Measurements from ENCODE around the gene ST6GALNAC1.
"Not testable (repeated sequence)": the region's sequence is repeated elsewhere in the genome, so short reads cannot be mapped to it uniquely, and the experiment has no call there.

Gene ST6GALNAC1

DNA sequence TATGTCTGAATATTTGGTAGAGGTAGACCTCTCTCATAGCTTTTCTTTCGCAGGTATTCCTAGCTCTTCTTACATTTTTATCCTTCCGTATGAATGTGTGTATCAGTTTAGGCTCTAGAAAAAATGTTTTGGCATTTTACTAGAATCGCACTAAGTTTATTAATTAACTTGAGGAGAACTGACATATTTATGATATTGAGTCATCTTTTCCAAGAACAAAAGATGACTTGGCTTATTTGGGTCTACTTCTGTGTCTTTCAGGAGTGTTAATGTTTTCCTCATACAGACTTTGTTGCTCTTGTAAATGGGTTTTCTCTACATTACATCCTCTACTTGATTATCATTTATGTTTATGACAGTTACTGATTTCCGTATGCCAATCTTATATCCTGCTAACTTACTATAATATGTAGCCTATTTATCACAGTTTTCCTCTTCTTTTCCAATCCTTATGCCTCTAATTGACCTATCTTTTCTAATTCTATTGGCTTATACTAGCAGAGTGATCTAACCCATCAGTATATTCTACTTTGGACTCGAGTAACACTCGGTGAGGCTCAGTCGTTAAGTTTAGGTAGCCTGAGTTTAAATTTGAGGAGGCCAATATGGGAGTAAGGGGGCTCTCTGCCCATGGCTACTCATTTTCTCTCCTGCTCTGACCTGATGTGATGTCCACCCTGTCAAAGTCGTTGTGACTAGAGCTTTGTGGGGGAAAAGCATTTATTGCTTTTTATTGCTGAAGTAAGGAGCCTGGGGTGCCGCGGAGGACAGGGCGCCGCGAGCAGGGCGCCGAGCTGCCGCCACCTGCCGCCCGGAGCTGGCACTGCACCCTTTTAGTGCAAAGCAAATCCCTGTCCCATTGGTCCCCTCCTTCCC is 20.0 kb downstream of the ST6GALNAC1 start:
- no peak overlapping the region for H3K4me3 ChIP-seq (ENCODE audit: low read length)
- peak; percentile 36 for DNase-seq (ENCODE audit: low read depth, low spot score)

DNA sequence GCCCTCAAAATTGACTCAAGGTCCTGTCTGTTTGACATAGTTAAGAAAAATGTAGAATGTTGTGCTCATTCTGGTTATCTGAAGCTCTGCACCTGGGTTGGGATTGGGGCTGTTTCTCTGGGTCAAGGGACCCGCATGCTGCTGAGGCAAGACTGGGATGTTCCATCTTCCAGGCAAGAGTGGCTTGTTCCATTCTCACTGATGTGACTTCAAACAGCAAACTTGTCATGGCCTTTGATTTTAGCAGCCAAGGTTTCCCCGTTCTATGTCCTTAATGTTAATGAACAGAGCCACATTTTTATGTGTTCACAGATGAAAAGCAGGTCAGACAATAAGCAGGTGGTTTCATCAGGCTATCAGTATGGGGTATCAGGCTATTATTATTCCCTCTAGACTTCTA is 25.7 kb downstream of the ST6GALNAC1 start:
- DNase-seq (ENCODE audit: low read depth, low spot score), result no peak
- no peak overlapping the region for H3K4me3 ChIP-seq (ENCODE audit: low read length)

GRCh38 chr17:76614912-76615617 is 28.5 kb downstream of the ST6GALNAC1 start:
- H3K4me3 ChIP-seq (ENCODE audit: low read length), result no peak overlapping the region
- DNase-seq (ENCODE audit: low read depth, low spot score), result no peak

- not testable (repeated sequence) for H3K4me3 ChIP-seq (ENCODE audit: low read length); DNase-seq (ENCODE audit: low read depth, low spot score)
Observed at GRCh38 chr17:76614064-76614759, 29.3 kb downstream of the ST6GALNAC1 start.

DNA sequence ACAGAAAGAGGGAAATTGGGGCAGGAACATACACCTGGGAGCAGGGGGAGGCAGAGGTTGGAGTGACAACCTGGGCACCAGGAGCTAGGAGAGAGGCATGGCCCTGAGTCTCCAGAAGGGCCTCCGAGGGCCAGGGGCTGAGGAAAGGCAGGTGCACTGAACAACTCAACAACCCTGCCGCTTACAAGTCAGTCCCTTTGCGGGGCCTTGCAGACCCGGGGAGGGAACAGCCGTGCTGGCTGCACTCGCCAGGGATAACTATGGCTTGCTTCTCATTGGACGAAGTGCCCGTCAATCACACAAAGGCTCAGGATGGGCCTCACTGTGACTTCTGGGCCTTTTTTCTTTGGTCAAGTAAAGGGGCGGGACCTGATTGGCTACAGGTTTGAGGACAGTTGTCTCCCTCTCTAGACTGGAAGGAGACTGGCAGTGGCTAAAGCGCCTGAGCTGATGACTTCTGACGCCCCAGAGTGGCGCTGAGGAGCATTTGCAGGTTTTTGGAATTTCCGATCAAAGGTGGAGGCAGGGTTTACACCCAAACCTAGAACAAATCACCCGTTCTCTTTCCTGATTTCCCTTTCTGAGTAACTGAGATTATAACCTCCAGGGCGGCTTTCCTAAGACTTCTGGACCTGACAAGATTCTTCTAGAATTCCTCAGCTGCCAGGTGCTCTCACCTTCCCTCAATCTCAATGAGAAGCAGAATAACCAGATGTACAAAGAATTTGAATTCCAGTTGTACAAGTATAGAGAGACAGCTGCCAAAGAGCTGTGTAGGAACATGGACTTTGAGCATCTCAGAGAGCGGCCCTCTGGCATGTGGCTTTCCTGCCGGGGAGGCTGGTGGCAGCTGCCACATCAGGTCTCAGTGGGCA is 30.3 kb downstream of the ST6GALNAC1 start:
- H3K4me3 ChIP-seq (ENCODE audit: low read length), result no peak overlapping the region
- no peak for DNase-seq (ENCODE audit: low read depth, low spot score)

DNA sequence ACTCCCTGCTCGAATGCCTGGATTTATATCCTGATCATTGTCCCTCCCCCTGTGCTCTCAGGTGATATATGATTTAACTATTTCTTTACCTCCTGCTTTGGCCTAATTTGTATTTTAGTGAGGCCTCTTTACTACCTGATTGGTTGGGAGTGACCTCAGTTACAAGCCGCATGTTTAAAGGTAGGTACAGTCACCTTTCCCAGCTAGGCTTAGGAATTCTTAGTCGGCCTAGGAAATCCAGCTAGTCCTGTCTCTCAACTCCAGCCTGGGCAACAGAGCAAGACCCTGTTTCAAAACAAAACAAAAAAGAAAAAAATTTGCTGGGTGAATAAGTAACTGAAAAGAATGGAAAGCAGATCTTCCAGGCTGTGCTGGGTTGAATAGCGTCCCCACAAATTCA is 31.1 kb downstream of the ST6GALNAC1 start:
- no peak overlapping the region for H3K4me3 ChIP-seq (ENCODE audit: low read length)
- no peak for DNase-seq (ENCODE audit: low read depth, low spot score)

DNA sequence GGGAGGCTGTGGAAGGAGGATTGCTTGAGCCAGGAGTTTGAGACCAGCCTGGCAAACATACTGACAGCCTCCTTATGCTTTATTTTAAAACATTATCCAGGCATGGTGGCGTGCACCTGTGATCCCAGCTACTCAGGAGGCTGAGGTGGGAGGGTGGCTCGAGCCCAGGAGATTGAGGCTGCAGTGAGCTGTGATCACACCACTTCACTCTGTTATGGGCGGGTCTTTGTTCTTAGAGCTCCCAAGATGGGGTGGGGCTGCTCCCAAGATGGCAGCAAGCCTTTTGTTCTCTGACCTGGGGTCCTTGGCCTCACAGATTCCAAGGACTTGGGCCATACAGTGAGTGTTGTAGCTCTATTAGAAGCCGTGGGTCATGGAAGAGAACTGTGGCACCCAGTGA is 31.8 kb downstream of the ST6GALNAC1 start:
- DNase-seq (ENCODE audit: low read depth, low spot score), result no peak
- no peak overlapping the region for H3K4me3 ChIP-seq (ENCODE audit: low read length)

GRCh38 chr17:76611080-76611749 is 32.3 kb downstream of the ST6GALNAC1 start:
- not testable (repeated sequence) for DNase-seq (ENCODE audit: low read depth, low spot score); H3K4me3 ChIP-seq (ENCODE audit: low read length)

GRCh38 chr17:76606685-76607084 is 36.9 kb downstream of the ST6GALNAC1 start:
- not testable (repeated sequence) for H3K4me3 ChIP-seq (ENCODE audit: low read length); DNase-seq (ENCODE audit: low read depth, low spot score)

DNA sequence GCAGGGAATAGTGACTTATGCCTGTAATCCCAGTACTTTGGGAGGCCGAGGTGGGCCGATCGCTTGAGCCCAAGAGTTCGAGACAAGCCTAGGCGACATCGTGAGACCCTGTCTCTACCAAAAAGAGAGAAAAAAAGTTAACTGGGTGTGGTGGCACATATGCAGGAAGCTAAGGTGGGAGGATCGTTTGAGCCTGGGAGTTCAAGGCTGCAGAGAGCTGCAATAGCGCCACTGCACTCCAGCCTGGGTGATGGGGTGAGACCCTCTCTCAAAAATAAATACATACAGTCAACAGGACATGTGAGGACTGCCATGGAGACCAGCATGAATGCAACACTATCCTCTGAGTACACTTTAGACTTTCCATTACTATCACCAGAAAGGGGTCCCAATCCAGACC is 42.5 kb downstream of the ST6GALNAC1 start:
- DNase-seq (ENCODE audit: low read depth, low spot score), result no peak
- no peak overlapping the region for H3K4me3 ChIP-seq (ENCODE audit: low read length)

DNA sequence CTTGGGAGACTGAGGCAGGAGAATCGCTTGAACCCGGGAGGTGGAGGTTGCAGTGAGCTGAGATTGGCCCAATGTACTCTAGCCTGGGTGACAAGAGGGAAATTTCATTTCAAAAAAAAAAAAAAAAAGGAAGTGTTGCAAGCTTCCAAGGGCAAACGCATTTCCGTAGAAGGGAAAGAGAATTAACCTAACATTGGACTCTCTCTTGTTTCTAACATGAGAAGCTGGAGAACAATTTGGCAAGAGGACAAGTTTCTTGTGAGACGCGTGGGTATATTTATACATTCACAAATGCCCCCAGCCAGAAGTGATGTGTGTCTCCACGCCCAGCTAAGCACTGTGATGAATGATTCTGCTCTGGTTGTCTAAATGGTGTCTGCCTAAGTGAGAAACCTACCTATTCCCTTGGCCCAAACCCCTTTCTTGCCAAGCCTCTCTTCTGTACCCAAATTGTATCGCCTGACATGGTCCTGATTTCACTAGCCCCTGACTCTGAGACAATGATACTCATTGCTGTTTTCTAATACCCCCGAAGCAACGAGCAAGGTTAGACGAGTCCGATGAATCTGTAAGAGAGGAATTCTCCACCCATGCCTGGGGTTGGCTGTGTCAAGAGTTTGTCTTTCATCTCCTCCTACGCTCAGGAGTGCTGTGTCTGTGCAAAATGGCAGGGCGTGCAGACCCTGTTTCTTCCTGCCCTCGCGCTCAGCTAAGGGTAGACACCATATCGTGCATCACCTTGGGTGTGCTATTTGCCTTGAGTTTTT is 43.7 kb downstream of the ST6GALNAC1 start:
- no peak overlapping the region for H3K4me3 ChIP-seq (ENCODE audit: low read length)
- no peak for DNase-seq (ENCODE audit: low read depth, low spot score)

- DNase-seq (ENCODE audit: low read depth, low spot score), result peak; percentile 23
- no peak overlapping the region for H3K4me3 ChIP-seq (ENCODE audit: low read length)
Observed at GRCh38 chr17:76598004-76598439, 45.5 kb downstream of the ST6GALNAC1 start.

- DNase-seq (ENCODE audit: low read depth, low spot score), result no peak
- no peak overlapping the region for H3K4me3 ChIP-seq (ENCODE audit: low read length)
Observed at GRCh38 chr17:76597156-76598003, 46.2 kb downstream of the ST6GALNAC1 start.

GRCh38 chr17:76594690-76595089 is 48.9 kb downstream of the ST6GALNAC1 start:
- no peak overlapping the region for H3K4me3 ChIP-seq (ENCODE audit: low read length)
- no peak for DNase-seq (ENCODE audit: low read depth, low spot score)

GRCh38 chr17:76593959-76594358 is 49.6 kb downstream of the ST6GALNAC1 start:
- DNase-seq (ENCODE audit: low read depth, low spot score), result no peak

GRCh38 chr17:76593384-76593826 is 50.2 kb downstream of the ST6GALNAC1 start:
- DNase-seq (ENCODE audit: low read depth, low spot score), result no peak

More at GRCh38 chr17:76593959-76594358, 49.6 kb downstream of the ST6GALNAC1 start:
- H3K4me3 ChIP-seq (ENCODE audit: low read length), result no peak overlapping the region

GRCh38 chr17:76588182-76588581 is 55.4 kb downstream of the ST6GALNAC1 start:
- no peak overlapping the region for H3K4me3 ChIP-seq (ENCODE audit: low read length)
- no peak for DNase-seq (ENCODE audit: low read depth, low spot score)

More at GRCh38 chr17:76593384-76593826, 50.2 kb downstream of the ST6GALNAC1 start:
- no peak overlapping the region for H3K4me3 ChIP-seq (ENCODE audit: low read length)

All from Jurkat, Clone E6-1 (cell line).